ENCODE measurements around the gene STXBP2.

Gene STXBP2

GRCh38 chr19:7679771-7680605 lies 43.1 kb downstream of the STXBP2 start:
- no peak for DNase-seq (ENCODE audit: low spot score)

- DNase-seq (ENCODE audit: low spot score): peak; percentile 89
These were observed 43.9 kb downstream of the STXBP2 start, which contains the start of gene TRAPPC5 for GRCh38 chr19:7680606-7681339. Gene TRAPPC5, plus strand, starts transcription at chr19:7680833. Its CDS starts 1,421 bp downstream, at chr19:7682254.

- peak; percentile 93 for DNase-seq (ENCODE audit: low spot score)
These were observed 44.6 kb downstream of the STXBP2 start for GRCh38 chr19:7681340-7682174.

GRCh38 chr19:7682175-7682855 lies 45.4 kb downstream of the STXBP2 start:
- no peak for DNase-seq (ENCODE audit: low spot score)

GRCh38 chr19:7685546-7686445 lies 48.9 kb downstream of the STXBP2 start:
- no peak for DNase-seq (ENCODE audit: low spot score)

GRCh38 chr19:7687177-7687576 lies 50.3 kb downstream of the STXBP2 start:
- no peak for DNase-seq (ENCODE audit: low spot score)

GRCh38 chr19:7689165-7689564 lies 52.3 kb downstream of the STXBP2 start:
- DNase-seq (ENCODE audit: low spot score): no peak

- no peak for DNase-seq (ENCODE audit: low spot score)
These were observed 53.9 kb downstream of the STXBP2 start for GRCh38 chr19:7690779-7691258.

- DNase-seq (ENCODE audit: low spot score): no peak
These were observed 54.6 kb downstream of the STXBP2 start for GRCh38 chr19:7691497-7691896.

- no peak for DNase-seq (ENCODE audit: low spot score)
These were observed 55.6 kb downstream of the STXBP2 start for GRCh38 chr19:7692417-7693088.

GRCh38 chr19:7694499-7694898 lies 57.6 kb downstream of the STXBP2 start:
- DNase-seq (ENCODE audit: low spot score): no peak

Measured in NAMALWA (cell line).